ENCODE data around the gene ITGA3.

- TF ChIP-seq CTCF (IDR thresholded peaks at IDR 0.05) (no peak), ZFX (IDR thresholded peaks at IDR 0.05; ENCODE audit: borderline replicate concordance) (no peak)
Observed at GRCh38 chr17:50137042-50137441, 81.1 kb downstream of the ITGA3 start.
